Fibroblast of lung (primary cell): ENCODE measurements around the gene TOP3A. TPM values are rescaled to one million over a fixed set of nuclear protein-coding genes. Genes with fewer than 3 reads are reported as not detected.

ENCODE experiments used
- DNase-seq, 2 donors: peaks; one replicate each; pipeline versions ENCODE4 v3.0.0 to v3.0.0-alpha.2; 2010; ENCODE audit warnings: low read depth in 2 of 2
- H2AFZ ChIP-seq: 2 replicates; pipeline ENCODE4 v1.5.1; 2012; ENCODE audit warnings: low read length, control low read depth, inconsistent platforms
- H3K27ac ChIP-seq: 2 replicates; pipeline ENCODE4 v1.5.1; 2011; ENCODE audit warnings: low read length, control low read depth; ENCODE audit not compliant: insufficient read depth
- H3K27me3 ChIP-seq: 2 replicates; pipeline ENCODE4 v1.5.1; 2011; ENCODE audit warnings: mild to moderate bottlenecking, low read length; ENCODE audit not compliant: control insufficient read depth, insufficient read depth
- H3K36me3 ChIP-seq: 2 replicates; pipeline ENCODE4 v1.5.1; 2011; ENCODE audit warnings: low read length; ENCODE audit not compliant: control insufficient read depth, insufficient read depth
- H3K4me1 ChIP-seq: 2 replicates; pipeline ENCODE4 v1.5.1; 2011; ENCODE audit warnings: low read length; ENCODE audit not compliant: control insufficient read depth, insufficient read depth; ENCODE audit errors: extremely low read depth
- H3K4me2 ChIP-seq: 2 replicates; pipeline ENCODE4 v1.5.1; 2011; ENCODE audit warnings: low read length, control low read depth; ENCODE audit not compliant: insufficient read depth; ENCODE audit errors: extremely low read depth
- H3K4me3 ChIP-seq, 4 experiments: fragments of 200-600 bp in 1 of 4; sonication (generic) in 1 of 4; replicated peaks in 1 of 4; 2 replicates each; pipeline ENCODE4 v1.5.1; 2011 to 2016; ENCODE audit warnings: low read length in 4 of 4, low read depth in 3 of 4, mild to moderate bottlenecking in 3 of 4, control low read depth in 2 of 4, inconsistent platforms in 1 of 4, mixed read lengths in 1 of 4; ENCODE audit not compliant: insufficient read depth in 1 of 4; ENCODE audit errors: control extremely low read depth in 1 of 4
- H3K79me2 ChIP-seq: 2 replicates; pipeline ENCODE4 v1.5.1; 2012; ENCODE audit warnings: mild to moderate bottlenecking, low read length, inconsistent platforms; ENCODE audit not compliant: control insufficient read depth, insufficient read depth
- H3K9ac ChIP-seq: 2 replicates; pipeline ENCODE4 v1.5.1; 2011; ENCODE audit warnings: mild to moderate bottlenecking, low read length, control low read depth; ENCODE audit not compliant: insufficient read depth
- H3K9me3 ChIP-seq: 2 replicates; pipeline ENCODE4 v1.5.1; 2012; ENCODE audit warnings: low read depth, low read length; ENCODE audit not compliant: control insufficient read depth, insufficient read depth
- H4K20me1 ChIP-seq: 2 replicates; pipeline ENCODE4 v1.5.1; 2011; ENCODE audit warnings: low read length; ENCODE audit not compliant: control insufficient read depth, insufficient read depth; ENCODE audit errors: extremely low read depth
- CTCF ChIP-seq, 2 donors: IDR thresholded peaks in 1 of 2; conservative IDR thresholded peaks in 1 of 2; 1 replicate in 1 of 2; 2 replicates in 1 of 2; pipeline ENCODE4 v1.5.1; 2011 to 2012; ENCODE audit warnings: low read length in 2 of 2, control low read depth in 1 of 2, inconsistent platforms in 1 of 2, low read depth in 1 of 2, mild to moderate bottlenecking in 1 of 2
- EZH2 ChIP-seq: IDR thresholded peaks from 2 replicates; pipeline ENCODE4 v1.5.1; 2012; ENCODE audit warnings: low read length, control low read depth, mild to moderate bottlenecking; ENCODE audit errors: missing control alignments
- polyA plus RNA-seq, 2 donors: library from polyadenylated mRNA; depleted of rRNA in 1 of 2; stranded (reverse) in 1 of 2; unstranded in 1 of 2; fragments of >200 nt; gene quantifications; 2 replicates each; pipeline ENCODE4 v1.2.1, GENCODE V29; 2011 to 2012; ENCODE audit warnings: missing spikeins in 1 of 2
- total RNA-seq: library from RNA; depleted of rRNA; stranded (reverse); fragments of >200 nt; gene quantifications from 2 replicates; pipeline ENCODE4 v1.2.1, GENCODE V29; 2014

TOP3A gene
- total and polyA plus RNA-seq, 2 donors (not counting 1 experiment from before 2014, with no cell fraction given): 12.7 to 16.5 TPM

DNA sequence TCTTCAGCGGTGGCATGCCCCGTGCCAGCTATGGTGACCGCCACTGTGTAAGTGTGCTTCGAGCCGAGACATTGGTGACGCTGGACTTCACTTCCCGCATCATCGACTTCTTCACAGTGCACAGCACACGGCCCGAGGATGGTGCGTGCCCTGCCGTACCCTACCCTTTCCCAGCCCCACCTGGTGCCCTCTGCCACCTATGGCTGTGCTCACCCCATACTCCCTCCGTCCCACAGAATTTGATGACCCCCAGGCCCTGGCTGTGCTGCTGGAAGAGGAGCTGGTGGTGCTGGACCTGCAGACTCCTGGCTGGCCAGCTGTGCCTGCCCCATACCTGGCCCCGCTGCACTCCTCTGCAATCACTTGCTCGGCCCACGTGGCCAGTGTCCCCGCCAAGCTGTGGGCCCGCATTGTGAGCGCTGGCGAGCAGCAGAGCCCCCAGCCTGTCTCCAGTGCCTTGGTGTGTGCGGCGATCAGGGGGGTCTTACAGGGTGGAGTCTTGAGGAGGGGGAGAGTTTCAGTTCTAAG lies 79.9 kb downstream of the TOP3A start:
- DNase-seq: no peak

DNA sequence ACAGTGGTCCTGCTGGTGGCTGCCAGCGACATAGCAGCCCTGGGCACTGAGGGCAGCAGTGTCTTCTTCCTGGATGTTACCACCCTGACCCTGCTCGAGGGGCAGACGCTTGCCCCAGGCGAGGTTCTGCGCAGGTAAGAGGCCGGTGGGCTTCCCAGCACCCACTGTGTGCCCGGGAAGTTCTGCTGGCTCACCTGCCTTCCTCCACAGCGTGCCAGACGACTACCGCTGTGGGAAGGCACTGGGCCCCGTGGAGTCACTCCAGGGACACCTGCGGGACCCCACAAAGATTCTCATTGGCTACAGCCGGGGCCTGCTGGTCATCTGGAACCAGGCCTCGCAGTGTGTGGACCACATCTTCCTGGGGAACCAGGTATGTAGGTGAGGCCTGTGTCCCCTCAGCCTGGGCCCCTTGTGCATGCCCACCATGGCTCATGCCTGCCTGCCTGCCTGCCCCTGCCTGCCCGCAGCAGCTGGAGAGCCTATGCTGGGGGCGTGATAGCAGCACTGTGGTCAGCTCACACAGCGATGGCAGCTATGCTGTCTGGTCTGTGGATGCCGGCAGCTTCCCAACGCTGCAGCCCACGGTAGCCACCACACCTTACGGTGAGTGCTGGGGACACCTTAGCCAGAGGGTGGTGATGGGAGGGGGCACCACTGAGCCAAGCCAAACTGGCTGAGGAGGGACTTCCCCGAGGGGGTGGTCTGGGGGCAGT lies 80.8 kb downstream of the TOP3A start:
- no peaks in the 10 kb centered on the region for H3K9me3 ChIP-seq
- H4K20me1 ChIP-seq: no peaks in the 10 kb centered on the region
- H2AFZ ChIP-seq: no peak overlapping the region
- no peaks in the 10 kb centered on the region for H3K4me1 ChIP-seq
- peaks cover 17% of the 10 kb centered on the region for H3K36me3 ChIP-seq
- TF ChIP-seq EZH2 (no peak), CTCF (conservative IDR thresholded peaks at IDR 0.05 in 1 of 2, IDR thresholded peaks at IDR 0.05 in 1 of 2; ENCODE audit: low read depth in 1 of 2, low read length in 2 of 2) (no peak)
- H3K27ac ChIP-seq: no peak overlapping the region
- no peak overlapping the region for H3K4me2 ChIP-seq
- no peak overlapping the region for H3K4me3 ChIP-seq
- no peak for DNase-seq
- H3K9ac ChIP-seq: no peak overlapping the region
- H3K27me3 ChIP-seq: no peaks in the 10 kb centered on the region
- no peaks in the 10 kb centered on the region for H3K79me2 ChIP-seq

More for the DNA sequence above, 79.9 kb downstream of the TOP3A start:
- no peak overlapping the region for H2AFZ ChIP-seq
- no peak overlapping the region for H3K4me3 ChIP-seq
- H3K9ac ChIP-seq: no peak overlapping the region
- H4K20me1 ChIP-seq: no peaks in the 10 kb centered on the region
- H3K27me3 ChIP-seq: no peaks in the 10 kb centered on the region
- H3K36me3 ChIP-seq: peaks cover 17% of the 10 kb centered on the region
- H3K4me1 ChIP-seq: no peaks in the 10 kb centered on the region
- H3K27ac ChIP-seq: no peak overlapping the region
- no peak overlapping the region for H3K4me2 ChIP-seq
- no peaks in the 10 kb centered on the region for H3K9me3 ChIP-seq
- TF ChIP-seq CTCF (conservative IDR thresholded peaks at IDR 0.05 in 1 of 2, IDR thresholded peaks at IDR 0.05 in 1 of 2; ENCODE audit: low read depth in 1 of 2, low read length in 2 of 2) (no peak), EZH2 (no peak)
- no peaks in the 10 kb centered on the region for H3K79me2 ChIP-seq

DNA sequence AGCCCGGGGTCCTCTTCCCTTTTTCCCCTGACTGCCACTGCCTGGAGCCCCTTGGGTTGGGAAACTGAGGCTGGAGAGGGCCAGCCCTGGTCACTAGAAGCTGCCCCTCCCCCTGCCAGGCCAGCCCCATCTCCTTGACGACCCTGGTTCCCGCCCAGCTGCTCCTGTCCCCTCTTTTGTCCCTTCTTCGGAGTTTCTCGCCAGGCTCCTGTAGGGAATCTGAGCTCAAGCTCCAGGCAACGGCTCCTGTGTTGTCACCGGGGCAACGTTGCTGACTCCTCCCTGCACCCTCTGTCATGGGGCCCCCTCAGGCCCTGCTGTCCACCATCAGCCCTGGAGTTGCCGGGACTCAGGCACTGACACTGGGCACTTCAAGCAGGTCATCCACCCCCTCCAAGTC lies 83.6 kb downstream of the TOP3A start:
- no peak overlapping the region for H3K4me2 ChIP-seq
- no peak overlapping the region for H3K4me3 ChIP-seq
- H3K36me3 ChIP-seq: peaks cover 16% of the 10 kb centered on the region
- H3K27me3 ChIP-seq: no peaks in the 10 kb centered on the region
- no peak overlapping the region for H3K27ac ChIP-seq
- peaks cover 9% of the 10 kb centered on the region for H3K79me2 ChIP-seq
- H3K9me3 ChIP-seq: no peaks in the 10 kb centered on the region
- H3K4me1 ChIP-seq: peaks cover 3% of the 10 kb centered on the region
- no peak overlapping the region for H2AFZ ChIP-seq
- no peaks in the 10 kb centered on the region for H4K20me1 ChIP-seq
- DNase-seq: no peak
- no peak overlapping the region for H3K9ac ChIP-seq
- no peak for TF ChIP-seq EZH2
- no peak for TF ChIP-seq CTCF (conservative IDR thresholded peaks at IDR 0.05 in 1 of 2, IDR thresholded peaks at IDR 0.05 in 1 of 2; ENCODE audit: low read depth in 1 of 2, low read length in 2 of 2)
